GM11168 (cell line): Measurements from ENCODE around the gene PTPRM.

Experiments
- in situ Hi-C: fragments of 300-500 bp; cut with MboI; formaldehyde crosslinking; loops from one replicate; pipeline ENCODE4 v1.12.0; 2022; ENCODE audit warnings: low sequenced_read_pairs; ENCODE audit not compliant: unreplicated experiment

Gene PTPRM

DNA sequence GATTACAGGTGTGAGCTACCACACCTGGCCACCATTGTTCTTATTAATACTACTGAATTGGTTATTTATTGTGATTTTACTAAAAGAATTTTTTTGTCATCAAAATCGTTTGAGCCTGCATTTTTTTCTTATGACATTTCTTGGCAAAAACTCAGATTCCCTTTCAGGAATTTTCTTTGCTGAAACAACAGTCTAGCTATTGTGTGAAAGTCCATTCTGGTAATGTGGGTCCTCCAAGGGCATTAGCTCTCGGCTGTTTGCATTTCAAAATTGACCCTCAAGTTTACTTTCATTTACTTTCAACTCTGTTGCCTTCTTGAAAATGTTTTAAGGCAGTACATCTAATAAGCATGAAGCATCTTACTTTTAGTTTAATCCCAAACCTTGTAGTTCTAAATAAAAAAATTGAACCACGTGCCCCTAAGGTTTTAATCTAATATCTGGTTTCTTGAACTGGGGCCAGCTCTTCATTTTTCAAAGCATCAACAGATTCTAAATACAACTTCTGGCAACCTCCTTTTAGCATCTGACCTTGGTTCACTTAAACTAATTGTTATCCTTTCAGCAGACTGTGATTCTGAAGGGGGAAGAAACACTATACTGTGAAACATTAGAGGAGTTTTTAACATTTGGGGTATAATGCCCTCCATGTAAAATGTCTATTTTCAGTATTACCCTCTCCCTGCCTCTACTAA lies 716.9 kb downstream of the PTPRM start:
- in situ Hi-C loops, result no loop called here

DNA sequence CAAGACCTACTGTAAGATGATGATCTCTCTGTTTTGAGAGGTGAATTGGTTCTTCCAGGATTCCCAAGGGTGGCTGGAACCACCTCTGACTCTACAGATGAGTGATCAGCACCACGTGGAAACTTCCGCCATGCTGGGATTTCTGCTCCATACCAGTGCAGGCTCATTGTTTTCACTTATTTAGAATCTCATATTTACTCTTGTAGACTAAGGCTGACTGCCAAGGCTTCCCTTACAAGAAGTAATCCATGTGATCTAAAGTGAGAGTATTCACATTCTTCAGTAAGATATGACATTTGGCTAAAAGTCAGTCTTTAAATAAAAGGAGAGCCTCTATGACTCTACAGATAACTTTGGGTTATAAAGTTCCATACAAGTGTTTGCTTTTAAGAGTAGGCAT lies 719.2 kb downstream of the PTPRM start:
- in situ Hi-C loops, result no loop called here

DNA sequence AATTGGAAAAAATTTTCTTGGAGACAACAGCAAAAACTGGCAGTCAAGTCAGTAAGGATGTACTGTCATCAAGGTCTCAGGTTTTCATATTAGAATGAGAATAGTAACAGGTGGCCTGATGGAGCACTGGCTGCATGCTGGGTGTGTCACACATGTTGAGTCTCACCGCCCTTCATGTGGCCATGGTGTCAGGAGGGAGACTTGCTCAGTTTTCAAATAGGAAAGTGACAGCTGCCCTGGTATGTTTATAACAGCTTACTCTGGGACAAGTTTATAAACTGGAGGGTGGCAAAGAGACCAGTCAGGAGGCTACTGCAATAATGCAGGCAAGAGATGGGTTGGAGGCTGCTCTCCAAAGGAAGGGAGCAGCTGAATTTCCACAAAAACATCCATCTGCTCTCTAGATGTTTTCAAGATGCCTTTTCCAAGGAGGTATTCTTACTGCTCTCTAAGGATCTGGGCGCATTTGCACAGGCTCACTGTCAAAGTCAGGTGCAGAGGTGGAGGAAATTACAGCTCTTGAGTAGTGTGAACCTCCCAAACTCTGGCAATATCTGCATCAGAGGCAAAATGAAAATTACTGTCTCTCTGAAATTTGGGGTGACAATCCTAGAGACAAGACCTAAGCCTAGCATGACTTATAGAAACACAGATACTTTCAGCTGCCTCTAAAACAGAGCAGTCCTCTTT lies 720.2 kb downstream of the PTPRM start:
- in situ Hi-C loops, result no loop called here

DNA sequence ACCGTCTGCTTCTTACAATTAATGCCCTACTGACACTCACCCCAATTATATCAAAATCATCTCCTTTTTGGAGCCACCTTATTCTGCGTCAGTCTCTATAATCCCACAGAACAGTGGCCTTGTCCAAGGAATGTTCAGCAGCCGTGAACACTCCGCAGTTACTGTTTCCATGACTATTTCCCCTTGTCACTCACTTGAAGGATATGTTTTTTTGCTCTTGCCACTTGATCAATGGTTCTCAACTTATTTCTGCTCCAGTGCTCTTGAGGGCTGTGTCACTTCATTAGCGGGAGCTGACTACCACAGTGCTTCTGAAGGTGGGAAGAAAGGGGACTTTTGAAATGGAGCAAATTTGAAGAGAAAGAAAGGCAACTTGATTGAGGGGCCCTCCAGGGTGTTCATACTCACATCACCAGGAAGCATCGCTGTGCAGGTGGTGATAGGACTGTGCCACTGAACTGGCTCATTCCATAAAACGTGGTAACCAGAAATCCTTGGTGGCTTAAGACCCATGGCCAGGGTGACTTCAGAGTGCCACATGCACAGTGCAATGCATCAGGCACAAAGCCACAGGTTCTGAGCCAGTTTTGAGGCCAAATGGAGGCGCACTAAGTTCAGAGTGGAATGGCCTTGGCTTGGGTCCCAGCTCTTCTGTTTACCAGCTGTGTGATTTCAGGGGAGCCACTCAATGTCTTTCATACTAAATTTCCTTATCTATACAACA lies 721.5 kb downstream of the PTPRM start:
- in situ Hi-C loops, result no loop called here

DNA sequence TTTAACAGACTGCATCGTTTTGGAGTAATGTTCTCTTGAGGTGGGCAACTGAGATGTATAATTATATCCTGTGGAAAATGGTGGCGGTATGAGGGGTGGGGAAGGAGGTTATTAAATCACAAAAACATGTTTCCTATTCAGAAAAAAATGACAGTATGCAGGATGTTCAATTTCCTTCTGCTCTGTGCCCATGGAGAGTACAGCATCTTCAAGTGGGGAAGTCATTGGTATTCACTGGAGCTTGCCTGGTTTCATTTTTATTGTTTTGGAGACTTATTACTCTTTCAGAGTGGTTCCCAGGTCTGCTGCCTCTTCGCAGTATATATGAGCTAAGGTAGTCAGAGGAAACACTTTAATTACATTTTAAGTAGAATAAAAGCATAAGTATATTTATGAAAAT lies 723.3 kb downstream of the PTPRM start:
- in situ Hi-C loops, result no loop called here

DNA sequence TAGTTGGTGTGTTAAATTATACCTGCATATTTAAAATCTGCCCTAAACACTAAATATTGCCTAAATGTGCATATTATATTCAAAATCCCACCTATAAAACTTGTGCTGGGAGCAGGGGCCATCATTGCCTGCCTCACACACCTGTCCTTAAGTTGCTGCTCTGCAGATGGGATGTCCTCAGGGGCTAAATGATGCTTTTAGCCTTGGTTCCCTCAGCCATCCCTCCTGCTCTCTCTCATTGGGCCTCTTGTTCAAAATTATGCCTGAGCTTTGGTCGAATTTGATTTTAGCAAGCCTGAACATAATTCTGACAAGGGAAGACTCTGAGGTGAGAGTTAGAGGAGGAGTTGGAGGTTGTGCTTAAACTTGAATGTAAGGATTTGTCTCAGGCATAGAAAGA lies 723.8 kb downstream of the PTPRM start:
- in situ Hi-C loops, result no loop called here

DNA sequence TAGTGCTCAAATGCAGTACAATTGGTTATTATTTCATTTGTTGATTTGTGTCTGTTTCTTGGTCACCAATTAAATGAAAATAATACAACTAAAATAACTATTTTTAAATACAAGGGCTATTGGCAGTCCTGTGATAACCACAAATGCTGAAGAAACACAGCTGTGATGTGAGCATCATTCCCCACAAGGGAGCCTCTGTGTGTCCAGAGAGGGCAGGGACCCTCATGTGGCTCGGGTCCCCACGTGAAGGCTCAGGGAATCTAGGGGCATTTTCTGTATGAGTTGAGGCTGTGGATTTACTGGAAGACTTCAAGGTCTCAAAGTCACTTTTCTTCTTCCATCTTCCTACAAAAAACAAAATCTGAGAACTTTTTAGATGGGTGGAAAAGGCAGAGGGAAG lies 726.1 kb downstream of the PTPRM start:
- in situ Hi-C loops, result no loop called here

DNA sequence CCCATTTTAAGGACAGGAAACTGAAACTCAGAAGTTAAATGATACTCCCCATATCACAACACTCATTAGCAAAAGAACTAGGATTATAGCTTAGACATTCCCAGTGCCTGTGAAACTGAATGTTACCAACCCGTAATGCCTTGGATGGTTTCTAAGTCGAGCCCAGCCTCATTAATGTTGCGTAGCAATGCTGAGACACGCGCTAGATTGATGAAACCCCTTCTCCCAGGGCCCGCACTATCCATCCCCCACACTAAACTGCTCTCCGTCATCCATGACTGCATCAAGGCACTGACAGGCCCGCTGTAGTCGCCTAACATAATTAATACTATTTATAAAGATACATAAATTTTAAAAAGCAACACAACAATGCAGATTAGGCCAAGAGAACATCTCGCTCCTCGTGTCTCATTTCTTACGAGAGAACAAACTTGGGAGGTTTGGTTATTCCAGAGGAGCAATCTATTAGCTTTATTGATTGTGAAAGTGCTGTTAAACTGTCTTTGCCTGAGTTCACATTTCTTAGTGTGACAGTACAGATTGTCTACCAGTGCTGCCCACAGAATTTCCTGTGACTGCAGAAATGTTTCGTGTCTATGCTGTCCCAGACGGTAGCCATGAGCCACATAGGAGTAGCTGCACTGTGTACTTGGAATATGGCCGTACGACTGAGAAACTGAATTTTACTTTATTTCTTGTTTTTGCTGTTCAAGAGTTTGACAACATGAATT lies 729.9 kb downstream of the PTPRM start:
- in situ Hi-C loops, result no loop called here

DNA sequence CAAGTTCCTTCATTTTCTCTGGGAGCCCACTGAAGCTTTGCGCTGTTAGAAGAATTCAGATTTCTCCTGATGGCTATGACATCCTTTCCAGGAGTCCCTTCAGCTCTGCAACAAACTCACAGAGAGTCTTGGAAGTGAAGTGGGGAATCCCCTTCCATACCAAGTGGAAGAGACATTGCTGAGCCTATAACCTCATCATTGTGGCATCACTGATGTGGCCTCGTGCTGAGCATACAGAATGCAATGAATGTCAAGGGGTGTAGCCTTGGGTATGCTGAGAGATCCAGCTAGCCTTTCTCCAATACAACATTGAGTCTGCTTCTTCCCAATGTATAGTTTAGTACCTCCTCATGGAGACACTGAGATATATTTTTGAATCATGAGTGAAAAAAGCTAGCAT lies 731.1 kb downstream of the PTPRM start:
- in situ Hi-C loops, result no loop called here

DNA sequence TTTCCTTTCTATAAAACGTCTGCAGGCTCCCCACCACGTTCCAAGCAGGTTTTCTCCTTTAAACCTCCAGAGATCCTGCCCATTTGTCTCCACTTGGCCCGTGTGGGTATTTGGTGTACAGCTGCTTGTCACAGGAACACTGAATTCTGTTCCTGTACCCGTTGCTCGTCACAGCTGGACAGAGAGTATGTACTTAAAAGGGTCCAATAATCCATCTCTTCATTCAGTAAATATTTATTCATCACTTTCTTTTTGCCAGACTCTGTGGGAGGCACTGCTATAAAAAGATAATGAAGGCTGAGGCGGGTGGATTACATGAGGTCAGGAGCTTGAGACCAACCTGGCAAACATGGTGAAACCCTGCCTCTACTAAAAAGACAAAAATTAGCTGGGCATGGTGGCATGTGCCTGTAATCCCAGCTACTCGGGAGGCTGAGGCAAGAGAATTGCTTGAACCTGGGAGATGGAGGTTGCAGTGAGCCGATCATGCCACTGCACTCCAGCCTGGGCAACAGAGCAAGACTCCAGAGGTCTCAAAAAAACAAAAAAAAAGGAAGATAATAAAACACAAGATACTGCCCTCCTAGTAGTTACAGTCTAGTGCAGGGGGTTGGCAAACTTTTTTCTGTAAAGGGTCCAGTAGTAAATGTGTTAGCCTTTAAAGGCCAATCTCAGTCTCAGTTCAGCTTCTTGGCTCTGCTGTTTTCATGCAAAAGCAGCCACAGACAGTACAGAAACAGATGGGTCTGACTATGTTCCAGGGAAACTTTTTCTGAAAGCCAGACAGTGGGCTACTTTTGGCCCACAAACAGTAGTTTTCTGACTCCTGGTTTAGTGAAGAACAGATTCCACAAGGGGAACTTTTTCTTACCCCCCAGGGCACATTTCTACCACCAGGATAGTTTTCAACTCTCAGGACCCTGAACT lies 732.2 kb downstream of the PTPRM start:
- in situ Hi-C loops, result no loop called here

DNA sequence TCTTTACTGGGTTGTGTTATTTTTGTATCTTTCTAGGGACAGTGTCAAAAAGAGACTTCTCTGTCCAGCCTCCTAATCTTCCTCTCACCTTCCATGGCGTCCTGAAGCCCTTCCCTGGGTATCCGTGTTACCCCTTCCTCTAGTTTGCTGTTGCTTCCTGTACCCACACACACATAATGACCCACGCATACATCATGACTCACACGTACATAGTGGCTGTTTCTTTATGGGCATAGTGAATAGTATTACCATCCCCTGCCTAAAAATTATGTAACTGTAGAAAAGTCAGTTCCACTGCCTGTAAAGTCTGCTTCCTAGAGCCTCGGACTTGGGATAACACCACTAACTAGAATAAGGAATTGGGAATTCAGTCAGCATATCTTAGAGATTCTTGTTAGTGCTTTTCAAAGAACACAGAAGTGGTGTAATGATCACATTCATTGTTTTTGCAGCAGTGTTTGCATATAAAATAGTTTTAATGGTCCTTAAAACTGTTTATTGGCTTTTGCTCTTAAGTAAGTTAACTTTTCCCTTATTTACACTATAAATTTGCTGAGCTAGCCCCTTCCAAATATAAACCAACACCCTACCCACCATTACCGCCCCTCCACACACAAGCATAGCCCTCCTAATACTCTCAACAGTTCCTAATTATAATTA lies 733.8 kb downstream of the PTPRM start:
- in situ Hi-C loops, result no loop called here

DNA sequence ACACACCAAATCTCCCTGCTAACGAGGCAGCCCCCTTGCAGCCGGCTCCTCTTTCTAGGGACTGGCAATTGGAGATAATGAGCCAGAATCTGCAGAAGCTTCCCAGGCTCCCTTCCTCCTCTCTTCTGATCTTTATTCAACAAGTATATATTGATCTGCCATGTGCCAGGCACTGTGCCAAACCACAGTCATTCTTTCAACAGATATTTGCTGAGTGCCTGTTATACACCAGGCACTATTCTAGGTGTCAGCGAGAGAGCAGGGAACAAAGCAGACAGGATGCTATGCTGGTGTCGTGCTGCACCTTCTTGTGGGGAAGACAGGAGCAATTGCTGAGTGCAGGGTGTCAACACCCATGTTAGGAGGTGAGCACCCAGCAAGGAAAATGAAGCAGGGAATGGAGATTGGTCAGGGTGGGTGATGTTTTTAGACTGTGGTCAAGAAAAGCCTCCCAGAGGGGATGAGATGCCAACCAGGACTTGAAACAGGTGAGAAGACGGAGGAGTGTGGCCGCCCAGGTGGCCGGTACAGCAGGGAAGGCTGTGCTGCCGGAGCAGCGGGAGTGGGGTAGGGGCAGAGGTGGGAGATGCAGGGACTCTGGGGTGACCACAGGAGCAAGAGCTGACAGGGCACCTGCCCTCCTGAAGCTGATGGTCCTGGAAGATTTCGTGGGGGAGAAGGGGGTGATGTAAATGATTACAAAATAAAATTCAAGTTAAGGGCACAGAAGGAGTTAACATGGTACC lies 734.5 kb downstream of the PTPRM start:
- in situ Hi-C loops, result no loop called here

DNA sequence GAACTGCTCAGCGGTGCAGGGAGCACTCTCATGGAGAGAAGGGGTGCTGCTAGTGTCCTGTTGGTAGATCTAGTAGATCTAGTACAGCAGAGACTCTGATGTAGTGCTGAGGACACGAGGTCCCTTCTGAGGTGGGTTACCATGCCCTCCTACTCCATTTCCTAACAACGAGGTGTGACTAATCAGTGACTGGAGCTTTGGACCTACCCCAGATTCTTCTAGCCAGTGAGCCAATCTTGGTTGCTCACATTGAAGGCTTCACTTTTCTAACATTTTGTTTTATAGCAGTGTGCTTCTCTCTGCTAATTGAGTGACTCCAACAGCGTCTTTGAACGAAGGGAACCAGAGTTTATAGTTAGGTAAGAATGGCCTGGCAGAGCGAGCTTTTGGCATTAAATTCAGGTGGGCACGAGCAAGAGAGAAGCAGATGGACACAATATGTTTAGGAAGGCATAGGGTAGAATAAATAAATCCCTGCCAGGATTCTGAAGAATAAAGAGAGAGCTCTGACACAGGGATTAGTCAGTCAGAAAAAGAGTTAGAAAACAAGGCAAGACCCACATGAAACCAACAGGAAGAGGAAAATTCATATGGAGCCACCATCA lies 736.1 kb downstream of the PTPRM start:
- in situ Hi-C loops, result no loop called here

DNA sequence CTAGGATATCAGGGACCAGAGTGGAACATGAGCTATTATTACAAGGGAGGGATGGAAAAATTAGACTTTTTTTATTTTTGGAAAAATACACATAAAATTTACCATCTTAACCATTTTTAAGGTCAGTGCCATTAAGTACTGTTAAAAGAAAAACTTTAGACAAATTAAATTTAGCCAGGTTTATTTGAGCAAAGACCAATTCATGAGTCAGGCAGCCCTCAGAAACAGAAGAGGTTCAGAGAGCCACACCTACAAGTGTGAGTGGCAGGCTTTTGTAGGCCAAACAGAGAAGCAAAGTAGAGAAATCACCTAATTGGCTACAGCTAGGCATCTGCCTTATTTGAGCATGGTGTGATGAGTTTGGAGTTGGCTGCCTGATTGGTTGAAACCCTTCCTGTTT lies 740.8 kb downstream of the PTPRM start:
- in situ Hi-C loops, result no loop called here

DNA sequence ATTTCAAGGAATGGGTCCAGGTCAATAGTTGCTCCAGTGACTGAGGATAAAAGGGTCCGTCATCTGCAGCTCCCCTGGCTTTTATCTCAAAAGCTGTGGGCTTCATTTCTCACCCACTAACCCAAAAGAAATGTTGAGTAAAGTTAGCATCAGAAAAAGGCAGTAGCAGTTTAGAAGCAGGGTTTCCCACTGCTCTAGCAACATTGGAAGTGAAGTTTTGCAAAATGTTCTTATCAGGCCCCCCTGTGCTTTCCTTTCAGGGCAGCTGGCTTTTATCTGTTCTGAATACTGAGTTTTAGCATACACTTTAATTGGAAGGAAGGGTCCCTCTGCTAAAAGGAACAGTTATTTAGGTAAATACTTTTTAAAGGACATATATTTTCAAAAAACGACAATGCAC lies 745.9 kb downstream of the PTPRM start:
- in situ Hi-C loops, result no loop called here

DNA sequence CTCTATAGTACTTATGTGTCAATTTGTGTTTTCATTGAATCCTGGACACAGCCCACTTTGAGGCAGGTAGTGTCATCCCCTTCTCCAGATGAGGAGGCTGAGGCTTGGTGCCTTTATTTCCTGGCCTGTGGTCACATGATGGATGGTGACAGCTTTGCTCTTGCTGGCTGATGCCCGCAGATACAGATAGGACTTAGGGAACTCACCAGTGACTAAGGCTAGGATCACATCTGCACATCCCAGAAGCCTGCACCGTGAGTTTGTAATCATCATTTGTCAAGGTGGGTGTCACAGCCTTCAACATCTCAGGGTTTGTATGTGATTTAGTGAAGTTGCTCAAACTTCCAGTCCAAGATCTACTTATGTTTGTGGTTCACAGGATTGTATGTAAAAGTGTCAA lies 747.0 kb downstream of the PTPRM start:
- in situ Hi-C loops, result no loop called here

DNA sequence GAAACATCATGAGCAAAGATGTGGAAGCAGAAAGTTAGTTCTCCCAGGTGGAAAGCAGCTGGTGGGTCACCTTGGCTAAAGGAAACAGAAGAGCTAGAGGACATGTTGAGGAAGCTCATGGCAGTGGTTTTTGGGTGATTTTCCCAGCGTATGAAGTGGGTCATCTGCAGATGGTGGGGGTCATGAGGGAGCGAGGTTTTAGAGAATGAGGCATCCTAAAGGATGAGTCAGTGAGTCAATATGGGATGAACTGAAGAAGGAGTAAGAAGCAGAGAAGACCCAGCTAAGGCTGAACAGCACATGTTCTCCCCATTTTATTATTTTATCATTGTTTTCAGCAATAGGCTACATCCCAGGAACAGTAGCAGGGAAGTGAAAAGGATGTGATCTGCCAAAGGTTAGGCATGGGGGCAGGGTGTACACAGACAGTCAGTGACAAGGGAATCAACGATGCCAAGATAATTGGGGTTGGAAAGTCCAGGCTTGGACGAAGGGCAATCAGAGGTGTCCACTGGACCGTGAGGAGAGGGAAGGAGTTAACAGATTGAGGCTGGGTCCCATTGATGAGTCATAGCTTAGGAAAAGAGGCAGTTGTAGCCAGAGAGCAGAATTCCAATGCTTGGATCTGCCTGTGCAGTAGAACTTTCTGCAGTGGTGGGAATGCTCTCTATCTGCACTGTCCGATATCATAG lies 752.8 kb downstream of the PTPRM start:
- in situ Hi-C loops, result no loop called here

DNA sequence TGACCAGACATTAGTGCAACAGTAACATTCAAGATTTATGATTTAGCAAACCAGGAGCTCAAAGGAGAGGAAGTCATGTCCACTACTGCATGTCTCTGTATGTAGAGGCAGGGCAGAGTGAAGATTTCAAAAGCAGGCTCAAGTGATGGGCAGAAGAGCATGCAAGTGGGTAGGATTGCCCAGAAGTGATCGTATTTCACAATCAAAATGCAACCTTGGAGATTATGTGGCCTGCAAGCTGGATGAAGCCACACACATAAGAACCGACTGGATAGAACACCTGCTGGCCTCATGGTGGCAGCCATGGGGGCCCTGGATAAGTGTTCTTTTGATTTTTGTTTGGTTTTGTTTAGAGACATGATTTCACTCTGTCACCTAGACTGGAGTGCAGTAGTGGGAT lies 755.4 kb downstream of the PTPRM start:
- in situ Hi-C loops, result no loop called here
